Gastrocnemius medialis (tissue), 4 donors: Measurements from ENCODE around the gene LTA. TPM values are rescaled to one million over a fixed set of nuclear protein-coding genes. Genes with fewer than 3 reads are reported as not detected.

Experiments
- ATAC-seq, 2 donors: fragments of 150-250 bp; one replicate each; pipeline ENCODE4 v1.9.1; 2016
- DNase-seq, 2 donors: peaks; one replicate each; pipeline ENCODE4 v3.0.0-alpha.2; 2019
- H3K27ac ChIP-seq, 4 donors: fragments of 200-600 bp; sonication (generic); 1 replicate in 1 of 4; 2 replicates in 3 of 4; pipeline ENCODE4 v1.5.1; 2016 to 2018; ENCODE audit warnings: mild to moderate bottlenecking in 2 of 4, moderate library complexity in 1 of 4
- H3K27me3 ChIP-seq, 3 donors: fragments of 200-600 bp; sonication (generic) in 2 of 3; 1 replicate in 1 of 3; 2 replicates in 2 of 3; pipeline versions ENCODE4 v1.5.1 to v1.6.0; 2016 to 2019; ENCODE audit warnings: mild to moderate bottlenecking in 1 of 3, moderate library complexity in 1 of 3
- H3K36me3 ChIP-seq, 2 donors: fragments of 200-600 bp; sonication (generic) in 1 of 2; one replicate each; pipeline ENCODE4 v1.5.1; 2017 to 2018
- H3K4me1 ChIP-seq, 2 donors: fragments of 200-600 bp; sonication (generic) in 1 of 2; one replicate each; pipeline ENCODE4 v1.5.1; 2016 to 2017; ENCODE audit warnings: mild to moderate bottlenecking in 2 of 2
- H3K4me3 ChIP-seq, 4 donors: fragments of 200-600 bp; sonication (generic) in 3 of 4; 1 replicate in 1 of 4; 2 replicates in 3 of 4; pipeline ENCODE4 v1.5.1; 2016 to 2019; ENCODE audit warnings: mild to moderate bottlenecking in 2 of 4
- H3K9me3 ChIP-seq, 3 donors: fragments of 200-600 bp; sonication (generic) in 2 of 3; 1 replicate in 1 of 3; 2 replicates in 2 of 3; pipeline ENCODE4 v1.5.1; 2016 to 2019
- CTCF ChIP-seq, 5 experiments: fragments of 450-650 bp in 3 of 5; fragments of 200-600 bp in 2 of 5; sonication (generic) in 2 of 5; IDR thresholded peaks in 4 of 5; conservative IDR thresholded peaks in 1 of 5; 1 replicate in 4 of 5; 2 replicates in 1 of 5; pipeline ENCODE4 v1.5.1; 2016 to 2019; ENCODE audit warnings: antibody characterized with exemption in 5 of 5, mild to moderate bottlenecking in 3 of 5, moderate library complexity in 3 of 5
- POLR2A ChIP-seq, 2 donors: fragments of 450-650 bp; IDR thresholded peaks; one replicate each; pipeline ENCODE4 v1.6.1; 2017; ENCODE audit warnings: antibody characterized with exemption in 2 of 2, mild to moderate bottlenecking in 2 of 2, moderate library complexity in 2 of 2
- in situ Hi-C, 4 donors: fragments of 200-750 bp; cut with MboI; loops; one replicate each; pipeline versions ENCODE4 v1.15.0 to v1.8.0; 2017; ENCODE audit warnings: low sequenced_read_pairs in 4 of 4
- intact Hi-C: fragments of 100-400 bp; cut with DNase I; formaldehyde crosslinking; loops from one replicate; pipeline ENCODE4 v1.15.1; 2023; ENCODE audit warnings: low total_unique reads
- total RNA-seq, 4 donors: library from RNA; depleted of rRNA; stranded (reverse); fragments of >200 nt; gene quantifications; one replicate each; pipeline versions ENCODE4 v1.1.0 to v1.2.3, GENCODE V29; 2016

Gene LTA
- total RNA-seq, 4 donors from 2014 or later = not detected

- TF ChIP-seq POLR2A (IDR thresholded peaks at IDR 0.05) (no peak), CTCF (IDR thresholded peaks at IDR 0.05 in 4 of 5, conservative IDR thresholded peaks at IDR 0.05 in 1 of 5) (no peak)
- intact Hi-C loops = no loop called here
- DNase-seq = no peak
These were observed 37.5 kb upstream of the LTA start for GRCh38 chr6:31534521-31535040.

GRCh38 chr6:31535538-31536324 is 36.4 kb upstream of the LTA start:
- Histone ChIP-seq H3K4me1 (peaks cover 22 to 24% of the 10 kb centered on the region in 2 donors), H3K27ac (no peak overlapping the region), H3K9me3 (no peaks in the 10 kb centered on the region), H3K27me3 (no peaks in the 10 kb centered on the region), H3K36me3 (peaks cover 4 to 96% of the 10 kb centered on the region in 2 donors), H3K4me3 (no peak overlapping the region)
- intact Hi-C loops (no loop called here), in situ Hi-C loops (loop anchor here in 2 of 4 donors (5.0 to 25.0 kb wide), 2 partner anchors 43 to 652 kb away; partner anchors contain the start of genes AGER (in 1 of the 2), AGPAT1 (in 1 of the 2), GPSM3 (in 1 of the 2) and PBX2 (in 1 of the 2))
- no peak for DNase-seq
- TF ChIP-seq CTCF (IDR thresholded peaks at IDR 0.05 in 4 of 5, conservative IDR thresholded peaks at IDR 0.05 in 1 of 5) (no peak), POLR2A (IDR thresholded peaks at IDR 0.05) (no peak)
- ATAC-seq = no peak

More at GRCh38 chr6:31534521-31535040, 37.5 kb upstream of the LTA start:
- no peak overlapping the region for H3K4me3 ChIP-seq
- H3K36me3 ChIP-seq = peaks cover 4 to 100% of the 10 kb centered on the region in 2 donors
- H3K4me1 ChIP-seq = peaks cover 11 to 13% of the 10 kb centered on the region in 2 donors
- no peak overlapping the region for H3K27ac ChIP-seq
- no peak for ATAC-seq
- no peaks in the 10 kb centered on the region for H3K27me3 ChIP-seq
- in situ Hi-C loops = loop anchor here in 2 of 4 donors (5.0 to 25.0 kb wide), 2 partner anchors 42 to 653 kb away; partner anchors contain the start of genes AGER (in 1 of the 2), AGPAT1 (in 1 of the 2), GPSM3 (in 1 of the 2) and PBX2 (in 1 of the 2)
- no peaks in the 10 kb centered on the region for H3K9me3 ChIP-seq

- in situ Hi-C loops (loop anchor here in 2 of 4 donors (5.0 to 25.0 kb wide), 2 partner anchors 47 to 648 kb away; partner anchors contain the start of genes AGER (in 1 of the 2), AGPAT1 (in 1 of the 2), GPSM3 (in 1 of the 2) and PBX2 (in 1 of the 2)), intact Hi-C loops (no loop called here)
- peak overlapping the region in 3 of 4 donors; percentile 12 to 96 (median 96) for H3K27ac ChIP-seq
- DNase-seq (no peak), ATAC-seq (no peak)
- H3K27me3 ChIP-seq = no peaks in the 10 kb centered on the region
- TF ChIP-seq CTCF (IDR thresholded peaks at IDR 0.05 in 4 of 5, conservative IDR thresholded peaks at IDR 0.05 in 1 of 5) = no peak
- no peak for TF ChIP-seq POLR2A (IDR thresholded peaks at IDR 0.05)
- H3K9me3 ChIP-seq = no peaks in the 10 kb centered on the region
- peaks cover 31 to 38% of the 10 kb centered on the region in 2 donors for H3K4me1 ChIP-seq
- no peak overlapping the region for H3K4me3 ChIP-seq
- H3K36me3 ChIP-seq = peaks cover 4 to 64% of the 10 kb centered on the region in 2 donors
These were observed 33.2 kb upstream of the LTA start for GRCh38 chr6:31538805-31539400.

- Histone ChIP-seq H3K4me3 (peak overlapping the region; percentile 81 to 91 (median 85)), H3K9me3 (no peaks in the 10 kb centered on the region), H3K27ac (peak overlapping the region; percentile 96 to 98 (median 96)), H3K27me3 (no peaks in the 10 kb centered on the region), H3K4me1 (peaks cover 31 to 38% of the 10 kb centered on the region in 2 donors), H3K36me3 (peaks cover 4 to 47% of the 10 kb centered on the region in 2 donors)
- intact Hi-C loops = loop anchor here (1.0 to 10.0 kb wide), 6 partner anchors 43 to 1476 kb away; partner anchors contain the start of genes BAG6, EHMT2, MICB and MRPS18B
- ATAC-seq (no peak), DNase-seq (no peak)
- TF ChIP-seq POLR2A (IDR thresholded peaks at IDR 0.05) (no peak), CTCF (IDR thresholded peaks at IDR 0.05 in 4 of 5, conservative IDR thresholded peaks at IDR 0.05 in 1 of 5) (no peak)
- in situ Hi-C loops = loop anchor here (5.0 to 25.0 kb wide), 5 partner anchors 54 to 647 kb away; partner anchors contain the start of genes AGER (in 1 of the 4), AGPAT1 (in 1 of the 4), GPSM3 (in 1 of the 4) and NCR3 (in 1 of the 4)
These were observed 31.4 kb upstream of the LTA start for GRCh38 chr6:31540640-31541039.
